ENCODE results near the gene ASCL1.

DNA sequence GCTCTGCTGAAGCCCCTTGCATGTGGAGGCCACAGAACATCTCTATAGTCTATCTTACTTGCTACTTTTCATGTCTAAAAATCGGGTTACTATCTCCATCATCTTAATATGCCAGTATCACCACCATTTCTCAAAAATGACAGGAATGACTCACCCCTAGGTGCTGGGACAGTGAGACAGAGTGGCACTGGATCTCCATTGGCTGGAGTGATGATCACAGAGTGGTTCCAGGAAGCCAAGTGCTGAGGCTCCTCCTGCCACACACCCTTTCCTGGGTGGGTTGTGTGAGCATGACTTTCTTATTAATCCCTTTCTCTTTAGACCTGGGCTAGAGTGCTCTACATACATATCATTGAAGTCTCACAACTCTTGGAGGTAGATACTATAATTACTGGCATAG lies 3.3 kb upstream of the ASCL1 start:
- TF ChIP-seq, protein P1, sequence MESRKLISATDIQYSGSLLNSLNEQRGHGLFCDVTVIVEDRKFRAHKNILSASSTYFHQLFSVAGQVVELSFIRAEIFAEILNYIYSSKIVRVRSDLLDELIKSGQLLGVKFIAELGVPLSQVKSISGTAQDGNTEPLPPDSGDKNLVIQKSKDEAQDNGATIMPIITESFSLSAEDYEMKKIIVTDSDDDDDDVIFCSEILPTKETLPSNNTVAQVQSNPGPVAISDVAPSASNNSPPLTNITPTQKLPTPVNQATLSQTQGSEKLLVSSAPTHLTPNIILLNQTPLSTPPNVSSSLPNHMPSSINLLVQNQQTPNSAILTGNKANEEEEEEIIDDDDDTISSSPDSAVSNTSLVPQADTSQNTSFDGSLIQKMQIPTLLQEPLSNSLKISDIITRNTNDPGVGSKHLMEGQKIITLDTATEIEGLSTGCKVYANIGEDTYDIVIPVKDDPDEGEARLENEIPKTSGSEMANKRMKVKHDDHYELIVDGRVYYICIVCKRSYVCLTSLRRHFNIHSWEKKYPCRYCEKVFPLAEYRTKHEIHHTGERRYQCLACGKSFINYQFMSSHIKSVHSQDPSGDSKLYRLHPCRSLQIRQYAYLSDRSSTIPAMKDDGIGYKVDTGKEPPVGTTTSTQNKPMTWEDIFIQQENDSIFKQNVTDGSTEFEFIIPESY (IDR thresholded peaks at IDR 0.05), result no peak
- TF ChIP-seq, protein P2, sequence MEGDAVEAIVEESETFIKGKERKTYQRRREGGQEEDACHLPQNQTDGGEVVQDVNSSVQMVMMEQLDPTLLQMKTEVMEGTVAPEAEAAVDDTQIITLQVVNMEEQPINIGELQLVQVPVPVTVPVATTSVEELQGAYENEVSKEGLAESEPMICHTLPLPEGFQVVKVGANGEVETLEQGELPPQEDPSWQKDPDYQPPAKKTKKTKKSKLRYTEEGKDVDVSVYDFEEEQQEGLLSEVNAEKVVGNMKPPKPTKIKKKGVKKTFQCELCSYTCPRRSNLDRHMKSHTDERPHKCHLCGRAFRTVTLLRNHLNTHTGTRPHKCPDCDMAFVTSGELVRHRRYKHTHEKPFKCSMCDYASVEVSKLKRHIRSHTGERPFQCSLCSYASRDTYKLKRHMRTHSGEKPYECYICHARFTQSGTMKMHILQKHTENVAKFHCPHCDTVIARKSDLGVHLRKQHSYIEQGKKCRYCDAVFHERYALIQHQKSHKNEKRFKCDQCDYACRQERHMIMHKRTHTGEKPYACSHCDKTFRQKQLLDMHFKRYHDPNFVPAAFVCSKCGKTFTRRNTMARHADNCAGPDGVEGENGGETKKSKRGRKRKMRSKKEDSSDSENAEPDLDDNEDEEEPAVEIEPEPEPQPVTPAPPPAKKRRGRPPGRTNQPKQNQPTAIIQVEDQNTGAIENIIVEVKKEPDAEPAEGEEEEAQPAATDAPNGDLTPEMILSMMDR (IDR thresholded peaks at IDR 0.05; ENCODE audit: low read depth, low read length, missing input control), result no peak
- TF ChIP-seq HNF4A (conservative IDR thresholded peaks at IDR 0.05), result no peak
- TF ChIP-seq GABPA (IDR thresholded peaks at IDR 0.05 in 1 of 2, conservative IDR thresholded peaks at IDR 0.05 in 1 of 2), result no peak
- no peak for TF ChIP-seq EGR1 (IDR thresholded peaks at IDR 0.05; ENCODE audit: low read depth in 2 of 2)
